ENCODE measurements around the gene DCN.

DCN gene

GRCh38 chr12:91163116-91163515, 19.5 kb downstream of the DCN start:
- H3K27ac ChIP-seq, result no peak overlapping the region
- TF ChIP-seq, protein P1, sequence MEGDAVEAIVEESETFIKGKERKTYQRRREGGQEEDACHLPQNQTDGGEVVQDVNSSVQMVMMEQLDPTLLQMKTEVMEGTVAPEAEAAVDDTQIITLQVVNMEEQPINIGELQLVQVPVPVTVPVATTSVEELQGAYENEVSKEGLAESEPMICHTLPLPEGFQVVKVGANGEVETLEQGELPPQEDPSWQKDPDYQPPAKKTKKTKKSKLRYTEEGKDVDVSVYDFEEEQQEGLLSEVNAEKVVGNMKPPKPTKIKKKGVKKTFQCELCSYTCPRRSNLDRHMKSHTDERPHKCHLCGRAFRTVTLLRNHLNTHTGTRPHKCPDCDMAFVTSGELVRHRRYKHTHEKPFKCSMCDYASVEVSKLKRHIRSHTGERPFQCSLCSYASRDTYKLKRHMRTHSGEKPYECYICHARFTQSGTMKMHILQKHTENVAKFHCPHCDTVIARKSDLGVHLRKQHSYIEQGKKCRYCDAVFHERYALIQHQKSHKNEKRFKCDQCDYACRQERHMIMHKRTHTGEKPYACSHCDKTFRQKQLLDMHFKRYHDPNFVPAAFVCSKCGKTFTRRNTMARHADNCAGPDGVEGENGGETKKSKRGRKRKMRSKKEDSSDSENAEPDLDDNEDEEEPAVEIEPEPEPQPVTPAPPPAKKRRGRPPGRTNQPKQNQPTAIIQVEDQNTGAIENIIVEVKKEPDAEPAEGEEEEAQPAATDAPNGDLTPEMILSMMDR (conservative IDR thresholded peaks at IDR 0.05), result no peak

DNA sequence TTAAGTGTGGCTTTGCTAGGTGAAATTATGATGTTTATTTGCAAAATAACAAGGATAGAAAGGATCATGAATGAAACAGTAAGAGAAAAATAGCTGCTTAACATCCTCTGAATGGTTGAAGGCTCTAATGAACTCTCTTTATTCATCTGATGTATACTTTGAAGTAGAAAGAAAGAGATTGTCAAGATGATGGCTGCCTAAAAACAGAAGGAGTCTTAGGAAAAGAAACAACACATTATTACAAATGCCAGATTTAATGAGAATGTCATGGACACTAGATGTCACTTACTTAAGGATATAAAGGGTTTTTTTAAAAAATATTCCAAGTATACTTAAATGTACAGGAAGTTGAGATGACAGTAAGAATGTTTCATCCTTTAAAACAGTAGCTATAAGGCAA, 21.6 kb downstream of the DCN start:
- TF ChIP-seq, protein P1 (conservative IDR thresholded peaks at IDR 0.05), result no peak
- H3K27ac ChIP-seq, result no peak overlapping the region

GRCh38 chr12:91155990-91156389, 26.6 kb downstream of the DCN start:
- TF ChIP-seq, protein P1 (conservative IDR thresholded peaks at IDR 0.05), result no peak
- H3K27ac ChIP-seq, result no peak overlapping the region

GRCh38 chr12:91154131-91154530, 28.5 kb downstream of the DCN start:
- TF ChIP-seq, protein P1 (conservative IDR thresholded peaks at IDR 0.05), result no peak
- H3K27ac ChIP-seq, result no peak overlapping the region

GRCh38 chr12:91144053-91144452, 38.6 kb downstream of the DCN start:
- TF ChIP-seq, protein P1 (conservative IDR thresholded peaks at IDR 0.05), result no peak
- no peak overlapping the region for H3K27ac ChIP-seq

- TF ChIP-seq, protein P1 (conservative IDR thresholded peaks at IDR 0.05), result no peak
- no peak overlapping the region for H3K27ac ChIP-seq
Measured at GRCh38 chr12:91143206-91143605, 39.4 kb downstream of the DCN start.

GRCh38 chr12:91142221-91142631, 40.4 kb downstream of the DCN start:
- H3K27ac ChIP-seq, result no peak overlapping the region
- TF ChIP-seq, protein P1 (conservative IDR thresholded peaks at IDR 0.05), result no peak
